HG03378 (cell line): ENCODE data around the gene FHIT.
"Not testable (repeated sequence)": the region's sequence is repeated elsewhere in the genome, so short reads cannot be mapped to it uniquely, and the experiment has no call there.

Source experiments
- ATAC-seq: cut with Tn5 transposase; IDR thresholded peaks from one replicate; pipeline ENCODE4 v1.9.1; 2021; ENCODE audit warnings: mild to moderate bottlenecking, moderate library complexity; ENCODE audit not compliant: unreplicated experiment

FHIT gene

DNA sequence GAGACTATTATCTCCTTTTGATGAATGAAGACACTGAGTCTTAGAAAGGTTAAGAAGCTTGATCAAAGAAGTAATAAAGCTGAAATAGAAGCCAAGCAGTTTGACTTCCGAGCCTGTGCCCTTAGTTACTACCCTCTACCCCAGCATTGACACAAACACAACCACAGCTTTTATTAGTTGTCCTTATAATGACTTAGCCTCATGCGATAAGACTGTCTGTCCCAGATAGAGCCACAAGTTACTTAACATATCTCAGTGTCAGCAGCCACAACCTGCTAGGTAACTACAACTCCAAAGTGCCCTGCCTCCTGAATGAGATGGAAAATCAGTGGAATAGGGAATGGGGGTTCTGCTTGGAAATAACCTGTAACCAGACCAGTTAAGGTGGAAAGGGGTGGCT is 1419.9 kb downstream of the FHIT start:
- ATAC-seq, result no peak

DNA sequence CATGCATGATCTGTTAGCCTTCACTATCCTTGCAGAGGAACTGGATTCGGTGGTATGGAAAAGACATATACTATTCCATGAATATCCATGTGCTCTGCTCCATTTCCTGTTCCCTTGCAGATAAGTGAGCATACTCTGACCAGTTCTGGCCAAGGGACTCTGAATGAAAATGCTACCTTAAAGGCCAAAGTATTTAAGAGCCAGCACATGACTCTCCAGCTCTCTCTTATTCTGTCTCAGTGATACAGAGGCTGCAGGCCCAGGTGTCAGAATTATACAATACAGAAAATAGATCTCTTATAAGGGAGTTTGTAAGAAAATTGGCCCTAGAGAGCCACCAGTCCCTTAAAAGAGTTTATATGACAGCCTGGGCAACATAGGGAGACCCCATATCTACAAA is 1421.7 kb downstream of the FHIT start:
- no peak for ATAC-seq

DNA sequence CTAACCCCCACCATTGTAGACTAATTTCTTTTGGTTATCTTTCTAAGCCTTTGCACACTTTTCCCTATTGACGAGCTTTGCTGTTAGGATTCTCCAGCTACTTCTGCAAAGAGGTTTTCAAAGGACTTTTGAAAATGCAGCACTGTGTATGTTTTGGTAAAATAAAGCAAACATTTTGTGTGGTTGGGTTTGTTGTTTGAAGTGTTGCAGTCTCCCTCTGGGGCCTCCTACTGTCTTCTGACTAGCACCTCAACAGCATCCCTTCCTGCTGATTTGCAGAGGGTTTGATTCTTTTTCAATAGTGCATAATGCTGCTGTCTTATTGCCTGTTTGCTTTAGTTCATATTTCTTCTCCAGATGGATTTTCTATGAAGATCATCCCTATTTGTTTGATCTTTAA is 1426.4 kb downstream of the FHIT start:
- no peak for ATAC-seq

DNA sequence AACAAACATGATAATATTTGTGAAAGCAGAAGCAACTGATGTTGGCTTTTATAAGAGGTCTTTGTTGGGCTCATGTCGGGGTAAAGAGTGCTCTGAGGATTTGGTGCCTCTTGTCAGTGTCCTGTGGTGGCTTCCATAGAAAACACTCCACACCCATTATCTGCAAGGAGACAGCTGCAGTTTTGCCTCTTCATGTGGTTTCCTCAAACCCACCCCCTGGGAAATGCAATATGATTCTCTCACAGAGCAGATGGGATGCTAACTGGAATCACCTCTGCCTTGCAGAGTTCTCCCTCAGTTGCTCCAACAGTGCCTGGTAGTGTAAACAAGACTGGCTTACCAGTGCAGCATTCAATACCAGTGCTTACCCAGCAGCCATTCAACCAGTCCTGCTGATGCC is 1430.0 kb downstream of the FHIT start:
- no peak for ATAC-seq

DNA sequence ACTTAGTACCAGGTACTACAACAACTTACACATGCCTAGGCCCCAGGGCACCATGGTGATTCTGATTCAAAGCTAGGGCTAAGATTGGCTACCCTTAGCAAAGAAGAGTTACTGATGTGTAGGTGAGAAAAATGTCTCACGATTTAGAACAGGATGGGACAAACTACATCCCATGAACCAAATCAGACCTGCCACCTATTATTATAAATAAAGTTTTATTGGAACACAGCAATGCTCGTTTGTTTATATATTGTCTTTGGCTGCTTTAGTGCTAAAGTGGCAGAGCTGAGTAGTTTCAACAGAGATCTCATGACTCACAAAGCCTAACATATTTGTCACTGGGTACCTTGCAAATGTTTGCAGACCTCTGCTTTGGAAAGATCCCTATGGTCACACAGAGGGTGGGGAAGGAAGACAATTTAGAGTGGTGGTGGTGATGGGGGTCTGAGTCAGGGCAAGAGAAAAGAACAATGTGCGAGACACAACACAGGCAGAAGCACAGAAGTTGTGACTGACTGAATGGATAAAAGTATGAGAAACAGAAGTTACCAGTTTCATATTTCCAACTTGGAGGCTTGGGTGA is 1430.8 kb downstream of the FHIT start:
- ATAC-seq, result no peak

GRCh38 chr3:59818919-59819300 is 1432.3 kb downstream of the FHIT start:
- no peak for ATAC-seq

DNA sequence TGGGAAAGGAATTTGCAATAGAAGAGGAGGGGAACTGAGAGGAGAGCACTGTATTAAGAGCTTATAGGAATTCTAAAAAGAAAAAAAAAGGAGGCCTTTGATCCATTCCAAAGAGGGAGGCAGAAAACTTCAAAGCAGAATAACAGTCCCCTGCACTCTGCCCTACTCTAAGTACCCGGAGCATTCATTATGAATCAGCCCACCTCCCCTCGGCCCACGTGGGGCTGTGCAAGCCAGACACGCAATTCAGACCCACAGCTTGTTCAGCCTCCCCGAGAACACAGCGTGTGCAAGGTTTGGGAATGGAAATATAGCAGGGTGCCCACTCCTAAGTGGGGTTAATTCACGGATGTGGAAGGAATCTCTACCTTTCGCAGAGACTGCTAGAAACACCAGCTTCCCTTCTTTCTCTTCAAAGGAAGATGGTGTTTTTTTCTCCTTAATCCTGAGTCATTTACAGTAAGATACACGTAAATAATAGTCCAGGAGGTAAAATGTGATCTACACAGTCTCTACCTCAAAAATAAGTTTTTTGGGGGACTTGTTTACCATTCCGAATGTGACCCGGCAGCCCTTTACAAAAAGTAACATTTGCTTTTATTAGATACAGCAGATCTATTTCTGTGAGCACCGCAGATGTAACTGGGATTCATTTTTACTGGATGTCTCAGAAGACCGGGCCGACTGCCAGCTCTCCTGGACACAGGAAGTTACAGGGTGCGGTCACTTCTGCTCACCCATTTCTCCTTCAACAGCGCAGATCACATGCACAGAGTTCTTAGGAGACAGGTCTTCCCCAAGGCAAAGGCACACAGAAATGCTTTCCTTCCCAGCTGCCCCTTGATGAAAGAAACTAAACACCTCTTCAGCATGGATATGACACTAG is 1433.0 kb downstream of the FHIT start:
- no peak for ATAC-seq

- no peak for ATAC-seq
Observed at GRCh38 chr3:59817511-59817910, 1433.7 kb downstream of the FHIT start.

DNA sequence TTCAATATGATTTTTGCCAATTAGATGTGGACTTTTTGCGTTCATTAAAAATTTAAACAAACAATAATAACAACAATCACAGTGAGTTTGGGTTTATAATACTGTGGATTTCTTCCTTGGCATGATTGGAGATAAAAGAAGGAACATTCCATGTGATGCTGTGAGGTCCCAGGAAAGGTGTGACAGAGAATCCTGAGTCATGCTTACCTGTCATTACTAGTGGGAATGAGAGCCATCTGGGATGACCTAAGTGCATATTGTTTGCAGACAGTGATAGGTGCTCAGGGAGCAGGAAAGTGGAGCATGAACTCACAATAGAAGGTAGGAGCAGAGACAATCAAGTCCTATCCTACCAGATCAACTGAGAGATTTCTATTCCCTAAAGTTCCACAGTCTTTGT is 1434.9 kb downstream of the FHIT start:
- ATAC-seq, result no peak

DNA sequence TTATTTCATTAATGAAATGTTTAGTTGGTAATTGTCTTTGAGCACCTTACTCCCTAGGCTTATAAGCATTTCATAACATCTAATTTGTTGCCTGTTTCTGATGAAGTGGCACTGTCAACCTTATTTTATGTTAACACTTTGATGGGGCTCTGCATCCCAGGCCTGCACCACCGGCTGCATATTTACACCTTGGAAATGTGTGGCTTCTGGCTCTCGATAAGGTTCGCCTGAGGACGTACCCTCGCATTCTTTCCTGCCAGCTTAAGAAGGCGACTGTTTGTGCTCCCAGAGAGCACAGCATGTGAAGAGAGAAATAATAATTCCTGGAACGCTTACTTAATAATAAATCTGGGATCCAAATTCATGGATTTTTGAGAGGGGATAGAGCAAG is 1438.1 kb downstream of the FHIT start:
- ATAC-seq, result no peak

DNA sequence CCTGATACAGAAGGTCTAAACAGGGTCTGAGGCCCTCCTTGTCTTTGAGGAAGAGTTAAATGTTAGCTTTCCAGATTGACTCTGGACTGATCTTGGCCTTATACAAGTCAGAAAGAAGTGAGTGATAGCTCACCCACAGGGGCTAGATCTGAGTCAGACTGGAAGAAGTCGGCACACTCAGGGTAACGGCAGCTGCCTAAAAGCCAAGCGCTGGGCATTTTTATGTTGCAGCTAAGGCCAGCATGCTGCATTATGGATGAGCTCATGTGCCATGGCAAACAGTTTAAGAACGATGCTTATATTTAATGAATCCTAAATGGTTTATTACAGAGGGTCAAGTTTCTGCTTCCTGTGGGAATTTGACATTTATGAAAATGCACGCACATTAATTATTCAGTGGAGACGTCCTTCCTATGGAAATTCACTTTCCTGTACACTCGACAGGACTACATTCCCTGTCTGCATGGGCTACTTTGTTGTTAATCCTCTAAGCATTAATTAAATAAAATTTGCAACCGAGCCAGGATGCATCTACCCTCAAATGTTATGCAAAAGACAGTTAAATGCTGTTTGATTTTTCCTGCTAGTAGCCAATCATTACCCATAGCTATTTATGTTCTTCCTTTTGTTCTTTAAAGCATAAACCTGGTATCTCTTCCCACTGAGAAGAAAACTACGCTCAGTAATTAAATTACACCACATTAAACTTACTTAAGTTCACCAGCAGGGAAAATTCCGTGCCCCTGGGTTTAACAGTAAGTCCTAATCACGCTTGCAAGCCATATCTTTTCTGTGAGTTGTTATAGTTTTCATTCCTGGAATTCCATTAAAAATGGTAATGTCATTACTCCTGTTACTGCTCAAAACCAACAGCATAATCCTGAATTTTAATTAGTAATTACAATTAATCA is 1438.8 kb downstream of the FHIT start:
- ATAC-seq, result no peak

DNA sequence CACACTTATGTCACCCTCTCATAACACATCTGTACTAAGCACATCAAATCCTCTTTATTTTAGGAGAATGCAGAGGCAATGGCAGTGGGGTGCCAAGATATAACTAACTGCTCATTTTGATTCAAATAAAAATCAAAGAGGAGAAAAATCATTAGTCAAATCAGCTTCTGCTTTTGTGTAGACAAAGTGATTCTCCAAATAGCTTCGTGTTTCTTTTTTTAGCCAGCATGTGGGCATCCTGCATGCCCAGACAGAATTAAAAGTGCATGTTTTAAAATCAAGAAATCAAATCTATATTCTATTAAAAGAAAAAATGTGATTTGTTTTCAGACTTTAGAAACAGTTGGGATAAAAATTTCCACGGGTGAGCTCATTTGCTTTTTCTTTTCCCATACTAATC is 1440.1 kb downstream of the FHIT start:
- no peak for ATAC-seq

- no peak for ATAC-seq
Observed at GRCh38 chr3:59810606-59811005, 1440.6 kb downstream of the FHIT start.

- ATAC-seq, result no peak
Observed at GRCh38 chr3:59809710-59810444, 1441.4 kb downstream of the FHIT start.

GRCh38 chr3:59809016-59809415 is 1442.2 kb downstream of the FHIT start:
- no peak for ATAC-seq

- ATAC-seq, result no peak
Observed at GRCh38 chr3:59808446-59808845, 1442.8 kb downstream of the FHIT start.

DNA sequence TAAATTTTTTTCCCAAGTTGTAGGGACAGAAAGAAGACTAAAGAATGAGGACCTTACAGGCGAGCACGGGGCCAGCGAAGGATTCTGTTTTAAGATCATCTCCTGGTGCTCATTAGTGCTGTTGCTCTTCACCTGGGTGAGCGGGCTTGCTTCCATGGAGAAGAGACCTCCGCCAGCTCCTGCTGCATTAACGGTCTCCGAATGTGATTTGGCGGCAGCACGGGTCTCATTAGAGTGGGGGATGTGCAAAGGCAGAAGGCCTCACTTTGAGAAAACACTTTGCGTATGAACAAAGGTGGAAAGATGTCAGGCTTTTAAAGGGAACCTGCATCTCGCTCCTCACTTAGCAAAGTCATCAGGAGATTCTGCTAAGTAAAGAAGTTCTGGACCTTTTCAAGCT is 1448.0 kb downstream of the FHIT start:
- ATAC-seq, result no peak

GRCh38 chr3:59802453-59802852 is 1448.8 kb downstream of the FHIT start:
- ATAC-seq, result not testable (repeated sequence)

- ATAC-seq, result no peak
Observed at GRCh38 chr3:59802045-59802444, 1449.2 kb downstream of the FHIT start.

DNA sequence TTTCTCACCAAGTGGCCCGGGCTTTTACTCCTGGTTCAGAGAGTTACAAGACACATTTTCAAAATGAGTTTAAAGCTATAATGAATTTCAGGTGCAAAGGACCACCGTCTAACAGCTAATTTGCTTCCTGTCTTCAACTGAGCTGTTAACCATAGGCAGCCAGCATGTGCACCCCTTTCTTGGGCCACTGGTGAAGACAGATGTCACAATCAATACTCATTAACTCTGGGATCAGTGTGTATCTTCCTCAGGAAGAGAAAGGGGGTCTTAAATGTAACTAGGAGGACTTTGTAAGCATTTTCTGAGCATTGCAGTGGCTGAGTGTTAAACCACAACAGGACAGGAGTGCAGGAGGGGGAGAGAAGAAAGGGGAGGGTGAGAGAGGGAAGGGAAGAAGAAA is 1450.8 kb downstream of the FHIT start:
- no peak for ATAC-seq
